GM12874 (cell line): ENCODE measurements around the gene TMEM184B.

Experiments used
- TF ChIP-seq, protein P1 (sequence below): IDR thresholded peaks from 2 replicates; pipeline ENCODE4 v1.5.1; 2011; ENCODE audit warnings: low read depth, mild to moderate bottlenecking, control low read depth, low read length, moderate library complexity; ENCODE audit not compliant: insufficient read depth

Gene TMEM184B

DNA sequence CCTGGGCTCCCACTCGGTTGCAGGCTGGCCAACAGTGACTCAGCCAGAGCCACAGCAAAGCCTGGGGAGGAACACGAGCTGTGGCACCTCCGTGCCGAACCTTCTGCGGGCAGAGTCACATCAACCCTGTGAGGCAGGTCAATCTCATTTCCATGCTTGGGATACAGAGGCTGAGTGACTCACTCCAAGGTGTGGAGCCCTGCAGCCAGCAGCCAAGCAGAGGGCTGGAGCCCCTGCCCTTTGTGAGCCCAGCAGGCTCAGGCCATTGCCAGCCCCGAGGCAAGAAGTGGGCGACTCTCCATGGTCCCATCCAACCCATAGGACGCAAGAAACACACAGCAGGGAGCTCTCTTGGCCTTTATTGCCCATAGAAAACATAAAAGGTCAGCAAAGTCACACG is 23.1 kb upstream of the TMEM184B start:
- TF ChIP-seq, protein P1, sequence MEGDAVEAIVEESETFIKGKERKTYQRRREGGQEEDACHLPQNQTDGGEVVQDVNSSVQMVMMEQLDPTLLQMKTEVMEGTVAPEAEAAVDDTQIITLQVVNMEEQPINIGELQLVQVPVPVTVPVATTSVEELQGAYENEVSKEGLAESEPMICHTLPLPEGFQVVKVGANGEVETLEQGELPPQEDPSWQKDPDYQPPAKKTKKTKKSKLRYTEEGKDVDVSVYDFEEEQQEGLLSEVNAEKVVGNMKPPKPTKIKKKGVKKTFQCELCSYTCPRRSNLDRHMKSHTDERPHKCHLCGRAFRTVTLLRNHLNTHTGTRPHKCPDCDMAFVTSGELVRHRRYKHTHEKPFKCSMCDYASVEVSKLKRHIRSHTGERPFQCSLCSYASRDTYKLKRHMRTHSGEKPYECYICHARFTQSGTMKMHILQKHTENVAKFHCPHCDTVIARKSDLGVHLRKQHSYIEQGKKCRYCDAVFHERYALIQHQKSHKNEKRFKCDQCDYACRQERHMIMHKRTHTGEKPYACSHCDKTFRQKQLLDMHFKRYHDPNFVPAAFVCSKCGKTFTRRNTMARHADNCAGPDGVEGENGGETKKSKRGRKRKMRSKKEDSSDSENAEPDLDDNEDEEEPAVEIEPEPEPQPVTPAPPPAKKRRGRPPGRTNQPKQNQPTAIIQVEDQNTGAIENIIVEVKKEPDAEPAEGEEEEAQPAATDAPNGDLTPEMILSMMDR: no peak

DNA sequence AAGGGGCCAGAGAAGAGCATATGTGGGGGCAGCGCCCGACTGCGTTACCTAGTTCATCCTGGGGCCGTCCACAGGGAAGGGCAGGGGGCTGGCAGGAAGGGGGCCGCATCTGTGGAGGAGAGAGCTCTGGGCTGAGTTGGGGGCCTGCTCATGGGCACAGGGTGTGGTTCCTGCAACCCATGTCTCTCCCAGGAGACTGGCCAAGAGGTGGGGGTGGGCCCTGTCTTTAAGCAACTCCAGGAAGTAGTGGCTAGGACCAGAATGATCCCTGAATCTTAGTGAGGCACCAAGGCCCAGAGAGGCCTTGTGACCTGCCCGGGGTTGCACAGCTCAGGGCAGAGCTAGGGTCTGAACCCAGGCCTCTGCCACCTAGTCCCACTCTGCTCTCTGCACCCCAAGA is 22.5 kb upstream of the TMEM184B start:
- TF ChIP-seq, protein P1: no peak

DNA sequence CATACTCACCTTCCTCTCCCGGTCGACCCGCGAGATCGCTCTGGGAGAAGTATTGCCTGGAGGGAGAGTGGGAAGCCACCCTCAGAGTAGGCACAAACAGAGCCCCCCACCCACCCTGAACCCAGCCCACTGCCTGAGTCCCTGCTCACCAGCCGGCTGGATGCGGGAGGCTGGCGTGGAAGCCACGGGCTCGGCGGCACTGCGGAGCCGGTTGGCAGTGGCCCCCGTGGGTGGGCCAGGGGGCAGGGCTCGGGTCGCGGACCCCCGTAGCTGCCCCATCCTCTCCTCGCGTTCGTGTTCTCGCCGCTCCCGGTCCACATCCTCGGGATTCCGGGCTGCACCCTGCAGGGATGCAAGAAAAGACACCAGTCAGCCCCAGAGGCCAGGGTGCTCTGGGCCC is 21.4 kb upstream of the TMEM184B start:
- TF ChIP-seq, protein P1: no peak

DNA sequence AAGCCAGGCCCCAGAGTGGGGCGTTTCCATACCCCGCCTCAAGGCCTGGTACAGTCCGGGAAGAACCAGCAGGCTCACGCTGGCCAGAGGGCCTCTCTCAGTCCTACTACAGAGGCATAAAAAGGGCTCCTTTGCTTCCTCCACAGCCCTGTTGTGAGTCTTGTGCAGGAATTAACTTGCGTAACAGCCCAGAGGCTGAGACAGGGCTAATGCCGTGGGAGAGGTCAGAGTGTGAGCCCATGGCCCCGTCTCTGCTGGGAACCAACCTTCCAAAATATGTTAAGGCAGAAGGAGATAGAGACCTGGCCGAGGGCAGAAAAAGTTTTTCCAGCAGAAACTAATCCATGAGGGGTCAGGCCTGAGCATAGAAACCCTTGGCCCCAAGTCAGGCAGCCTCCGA is 19.9 kb upstream of the TMEM184B start:
- TF ChIP-seq, protein P1: no peak

DNA sequence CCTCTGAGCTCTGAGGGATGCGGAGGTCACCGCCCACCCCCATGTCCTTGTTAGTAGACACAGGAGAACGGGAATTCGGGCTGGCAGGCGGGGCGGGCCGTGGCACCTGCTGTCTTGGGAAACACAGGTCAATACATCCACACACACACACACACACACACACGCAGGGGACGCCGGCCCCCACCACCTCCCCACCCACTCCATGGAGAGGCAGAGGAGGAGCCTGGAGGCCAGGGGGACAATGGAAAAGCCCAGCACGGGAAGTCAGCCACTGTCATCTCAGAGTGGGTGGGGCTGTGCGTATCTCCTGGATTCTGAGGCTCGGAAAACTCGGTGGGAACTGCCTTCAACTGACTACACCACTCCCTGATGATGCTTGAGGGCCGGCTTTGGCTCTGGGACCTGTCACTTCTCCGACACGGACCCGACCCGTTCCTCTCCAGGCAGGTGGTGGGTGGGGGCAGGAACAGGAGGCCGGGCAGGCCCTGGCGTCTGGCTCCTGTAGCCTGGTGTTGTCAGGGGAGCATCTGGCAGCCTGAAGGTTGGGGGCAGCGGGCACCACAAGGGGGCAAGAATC is 18.5 kb upstream of the TMEM184B start:
- TF ChIP-seq, protein P1: 0 out of 2 replicates have a peak, but pooled peaks have one; percentile 11

DNA sequence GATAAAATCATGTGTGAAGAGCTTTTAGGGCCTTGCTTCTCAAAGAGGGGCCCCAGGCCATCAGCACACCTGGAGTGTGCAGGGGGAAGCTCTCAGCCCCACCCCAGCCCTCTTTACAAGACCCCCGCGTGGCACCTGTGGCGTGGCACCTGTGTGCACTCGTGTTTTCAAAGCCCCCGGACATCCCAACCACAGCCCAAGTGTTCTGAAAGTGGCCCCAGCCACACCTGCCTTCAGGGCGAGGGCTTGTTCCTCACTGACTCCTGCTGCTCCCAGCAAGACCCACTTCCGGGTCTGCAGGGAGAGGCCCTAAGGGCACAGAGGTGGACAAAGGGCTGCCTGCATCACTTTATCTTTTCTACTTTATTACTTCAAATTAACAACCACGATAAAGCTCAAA is 17.5 kb upstream of the TMEM184B start:
- TF ChIP-seq, protein P1: no peak

DNA sequence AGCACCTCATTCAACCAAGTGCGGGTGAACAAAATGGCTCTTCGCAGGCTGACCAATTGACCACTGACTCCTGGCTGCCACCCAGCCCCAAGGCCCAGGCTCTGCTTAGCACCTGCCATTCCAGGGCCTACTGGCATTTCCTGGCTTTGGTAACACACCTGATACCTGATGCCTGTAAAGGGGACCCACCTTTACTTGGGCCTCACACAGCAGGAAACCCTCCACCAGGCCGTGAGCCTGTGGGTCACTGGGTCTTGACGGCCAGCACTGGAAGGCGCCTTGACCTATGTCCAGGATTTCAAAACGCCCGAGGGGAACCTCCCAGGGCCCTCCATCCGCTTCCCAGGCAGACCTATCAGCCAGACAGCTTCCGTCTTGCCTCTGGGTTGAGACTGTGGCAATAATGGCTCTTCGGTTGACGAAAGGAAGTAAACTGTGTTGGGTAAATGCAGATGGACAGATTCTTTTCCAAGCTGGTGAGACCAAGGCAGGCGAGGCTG is 16.8 kb upstream of the TMEM184B start:
- TF ChIP-seq, protein P1: no peak
